Measurements from ENCODE around the gene BABAM2.

The BABAM2 gene

DNA sequence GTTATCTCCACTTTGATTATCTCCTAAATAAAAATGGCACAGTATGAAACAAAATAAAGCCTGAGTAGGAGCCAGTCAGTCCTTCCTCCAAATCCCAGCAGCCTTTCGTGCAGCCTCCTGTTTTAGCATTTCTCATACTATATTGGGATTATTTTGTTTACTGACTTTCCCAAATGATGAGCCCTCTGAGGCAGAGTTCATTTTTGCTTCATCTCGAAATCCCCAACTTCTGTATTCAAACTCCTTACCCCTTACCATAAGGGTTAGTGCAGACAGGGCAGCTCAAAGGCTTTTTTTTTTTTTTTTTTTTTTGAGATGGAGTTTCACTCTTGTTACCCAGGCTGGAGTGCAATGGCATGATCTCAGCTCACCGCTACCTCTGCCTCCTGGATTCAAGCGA, 388.8 kb downstream of the BABAM2 start:
- no peak overlapping the region for H3K4me3 ChIP-seq (ENCODE audit: low read depth, low read length)
- no peaks in the 10 kb centered on the region for H3K36me3 ChIP-seq
- TF ChIP-seq CTCF (IDR thresholded peaks at IDR 0.05; ENCODE audit: low read depth, low read length), result no peak
- no peaks in the 10 kb centered on the region for H3K27me3 ChIP-seq (ENCODE audit: insufficient read depth, low read depth, severe bottlenecking)
- H3K9me3 ChIP-seq (ENCODE audit: severe bottlenecking), result no peaks in the 10 kb centered on the region
- DNase-seq, result no peak
- no peak overlapping the region for H3K27ac ChIP-seq

DNA sequence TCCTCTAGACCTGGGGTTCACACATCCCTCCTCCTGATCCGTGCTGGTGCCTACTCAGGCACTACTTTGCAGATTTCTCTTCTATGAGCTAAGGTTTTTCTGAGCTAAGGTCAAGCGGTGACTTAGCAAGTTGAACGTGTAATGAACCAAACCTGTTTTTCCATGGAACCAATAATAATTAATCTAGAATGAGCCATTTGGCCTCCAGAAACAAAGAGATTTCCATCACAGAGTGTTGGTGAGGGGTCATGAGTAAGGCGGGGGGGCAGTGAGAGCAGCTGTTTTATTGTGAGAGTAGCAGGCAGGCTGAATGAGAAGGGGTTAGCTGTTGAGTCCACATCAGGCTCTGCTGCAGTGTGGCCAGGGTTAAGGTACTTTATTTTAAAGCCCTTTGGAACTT, 390.1 kb downstream of the BABAM2 start:
- DNase-seq, result no peak
- Histone ChIP-seq H3K27ac (no peak overlapping the region), H3K9me3 (ENCODE audit: severe bottlenecking) (no peaks in the 10 kb centered on the region), H3K4me3 (ENCODE audit: low read depth, low read length) (no peak overlapping the region), H3K36me3 (no peaks in the 10 kb centered on the region), H3K27me3 (ENCODE audit: insufficient read depth, low read depth, severe bottlenecking) (no peaks in the 10 kb centered on the region)
- TF ChIP-seq CTCF (IDR thresholded peaks at IDR 0.05; ENCODE audit: low read depth, low read length), result no peak

- Histone ChIP-seq H3K4me3 (ENCODE audit: low read depth, low read length) (no peak overlapping the region), H3K9me3 (ENCODE audit: severe bottlenecking) (no peaks in the 10 kb centered on the region), H3K36me3 (no peaks in the 10 kb centered on the region), H3K27me3 (ENCODE audit: insufficient read depth, low read depth, severe bottlenecking) (no peaks in the 10 kb centered on the region), H3K27ac (no peak overlapping the region)
- no peak for TF ChIP-seq CTCF (IDR thresholded peaks at IDR 0.05; ENCODE audit: low read depth, low read length)
- DNase-seq, result no peak
Measured at GRCh38 chr2:28281739-28282138, 391.2 kb downstream of the BABAM2 start.

- Histone ChIP-seq H3K27ac (no peak overlapping the region), H3K36me3 (no peaks in the 10 kb centered on the region), H3K9me3 (ENCODE audit: severe bottlenecking) (no peaks in the 10 kb centered on the region), H3K4me3 (ENCODE audit: low read depth, low read length) (no peak overlapping the region), H3K27me3 (ENCODE audit: insufficient read depth, low read depth, severe bottlenecking) (no peaks in the 10 kb centered on the region)
- no peak for DNase-seq
- no peak for TF ChIP-seq CTCF (IDR thresholded peaks at IDR 0.05; ENCODE audit: low read depth, low read length)
Measured at GRCh38 chr2:28282248-28282647, 391.7 kb downstream of the BABAM2 start.

DNA sequence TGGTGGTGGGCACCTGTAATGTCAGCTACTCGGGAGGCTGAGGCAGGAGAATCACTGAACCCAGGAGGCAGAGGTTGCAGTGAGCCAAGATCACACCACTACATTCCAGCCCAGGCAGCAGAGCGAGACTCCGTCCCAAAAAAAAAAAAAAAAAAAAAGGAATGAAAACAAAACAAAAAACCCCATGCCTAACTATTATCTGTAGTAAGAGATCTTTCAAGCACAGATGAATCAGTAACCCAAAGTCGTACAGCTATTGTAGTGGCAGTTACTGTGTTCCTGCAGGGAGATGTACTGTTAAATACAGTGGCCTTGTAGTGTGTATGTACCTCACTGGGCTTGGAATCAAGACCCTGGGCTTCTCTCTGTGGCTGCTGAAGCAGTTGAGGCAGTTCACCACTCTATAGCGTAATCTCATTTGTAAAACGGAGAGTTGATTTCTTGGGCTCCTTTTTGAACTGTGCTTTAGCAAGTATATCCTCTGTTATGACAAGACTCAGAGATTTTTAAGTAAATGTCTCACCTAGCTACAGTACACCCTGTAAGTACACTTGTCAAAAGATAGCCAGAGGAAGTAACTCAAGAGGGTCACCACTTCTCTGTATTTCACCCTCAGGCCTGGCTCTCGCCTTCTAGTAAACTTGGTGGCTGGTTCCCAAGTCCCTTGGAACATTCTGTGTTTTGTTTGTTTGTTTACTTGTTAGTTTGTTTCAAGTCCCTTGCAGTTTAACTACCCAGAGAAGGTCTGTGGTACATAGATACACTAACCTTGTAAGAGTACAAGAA, 392.5 kb downstream of the BABAM2 start:
- no peak for TF ChIP-seq CTCF (IDR thresholded peaks at IDR 0.05; ENCODE audit: low read depth, low read length)
- DNase-seq, result no peak
- Histone ChIP-seq H3K36me3 (no peaks in the 10 kb centered on the region), H3K9me3 (ENCODE audit: severe bottlenecking) (no peaks in the 10 kb centered on the region), H3K4me3 (ENCODE audit: low read depth, low read length) (no peak overlapping the region), H3K27me3 (ENCODE audit: insufficient read depth, low read depth, severe bottlenecking) (no peaks in the 10 kb centered on the region), H3K27ac (no peak overlapping the region)

GRCh38 chr2:28283861-28284260, 393.3 kb downstream of the BABAM2 start:
- no peak for DNase-seq
- H3K27me3 ChIP-seq (ENCODE audit: insufficient read depth, low read depth, severe bottlenecking), result no peaks in the 10 kb centered on the region
- H3K4me3 ChIP-seq (ENCODE audit: low read depth, low read length), result no peak overlapping the region
- no peak for TF ChIP-seq CTCF (IDR thresholded peaks at IDR 0.05; ENCODE audit: low read depth, low read length)
- no peaks in the 10 kb centered on the region for H3K36me3 ChIP-seq
- H3K9me3 ChIP-seq (ENCODE audit: severe bottlenecking), result no peaks in the 10 kb centered on the region
- no peak overlapping the region for H3K27ac ChIP-seq

Data from WERI-Rb-1 (cell line).